IPS-18a (cell line): ENCODE measurements around the gene SPRYD3.
"Not testable (repeated sequence)": the region's sequence is repeated elsewhere in the genome, so short reads cannot be mapped to it uniquely, and the experiment has no call there.

Experiments used
- H3K27ac ChIP-seq: one replicate; pipeline ENCODE4 v1.5.1; 2013; ENCODE audit warnings: low read length
- H3K27me3 ChIP-seq: one replicate; pipeline ENCODE4 v1.6.1; 2013; ENCODE audit warnings: mild to moderate bottlenecking, low read length; ENCODE audit not compliant: control insufficient read depth, insufficient read depth
- H3K36me3 ChIP-seq: one replicate; pipeline ENCODE4 v1.6.1; 2013; ENCODE audit warnings: low read depth, low read length; ENCODE audit not compliant: control insufficient read depth
- H3K4me1 ChIP-seq: one replicate; pipeline ENCODE4 v1.6.1; 2013; ENCODE audit warnings: low read depth, low read length; ENCODE audit not compliant: control insufficient read depth
- H3K4me3 ChIP-seq: one replicate; pipeline ENCODE4 v1.5.1; 2013; ENCODE audit warnings: low read length
- H3K9ac ChIP-seq: one replicate; pipeline ENCODE4 v1.6.1; 2013; ENCODE audit warnings: mild to moderate bottlenecking, low read length, moderate library complexity
- H3K9me3 ChIP-seq: one replicate; pipeline ENCODE4 v1.6.1; 2013; ENCODE audit warnings: low read depth, low read length; ENCODE audit not compliant: control insufficient read depth

SPRYD3 gene

GRCh38 chr12:53113951-53114350 is 34.8 kb upstream of the SPRYD3 start:
- Histone ChIP-seq H3K27me3 (no peaks in the 10 kb centered on the region), H3K9ac (no peak overlapping the region), H3K36me3 (no peaks in the 10 kb centered on the region), H3K4me3 (no peak overlapping the region), H3K9me3 (peaks cover 3% of the 10 kb centered on the region), H3K27ac (no peak overlapping the region), H3K4me1 (no peaks in the 10 kb centered on the region)

GRCh38 chr12:53113136-53113705 is 34.0 kb upstream of the SPRYD3 start:
- H3K27me3 ChIP-seq, result no peaks in the 10 kb centered on the region
- H3K4me3 ChIP-seq, result no peak overlapping the region
- H3K4me1 ChIP-seq, result no peaks in the 10 kb centered on the region
- no peak overlapping the region for H3K27ac ChIP-seq
- H3K9me3 ChIP-seq, result peaks cover 3% of the 10 kb centered on the region
- H3K36me3 ChIP-seq, result no peaks in the 10 kb centered on the region
- H3K9ac ChIP-seq, result no peak overlapping the region

GRCh38 chr12:53112431-53112830 is 33.2 kb upstream of the SPRYD3 start:
- H3K36me3 ChIP-seq, H3K27ac ChIP-seq, H3K9ac ChIP-seq, H3K4me3 ChIP-seq, H3K4me1 ChIP-seq, H3K9me3 ChIP-seq, H3K27me3 ChIP-seq: not testable (repeated sequence)

GRCh38 chr12:53107122-53107521 is 27.9 kb upstream of the SPRYD3 start:
- no peaks in the 10 kb centered on the region for H3K4me1 ChIP-seq
- H3K36me3 ChIP-seq, result no peaks in the 10 kb centered on the region
- H3K9me3 ChIP-seq, result peaks cover 3% of the 10 kb centered on the region
- H3K9ac ChIP-seq, result no peak overlapping the region
- H3K27ac ChIP-seq, result no peak overlapping the region
- no peaks in the 10 kb centered on the region for H3K27me3 ChIP-seq
- H3K4me3 ChIP-seq, result no peak overlapping the region

- Histone ChIP-seq H3K27me3 (no peaks in the 10 kb centered on the region), H3K27ac (no peak overlapping the region), H3K36me3 (no peaks in the 10 kb centered on the region), H3K9ac (no peak overlapping the region), H3K4me1 (no peaks in the 10 kb centered on the region), H3K9me3 (peaks cover 3% of the 10 kb centered on the region), H3K4me3 (no peak overlapping the region)
These were observed 26.7 kb upstream of the SPRYD3 start for GRCh38 chr12:53105712-53106439.

GRCh38 chr12:53105256-53105655 is 26.1 kb upstream of the SPRYD3 start:
- Histone ChIP-seq H3K9me3 (peaks cover 1% of the 10 kb centered on the region), H3K4me3 (no peak overlapping the region), H3K27ac (no peak overlapping the region), H3K4me1 (no peaks in the 10 kb centered on the region), H3K9ac (no peak overlapping the region), H3K36me3 (no peaks in the 10 kb centered on the region), H3K27me3 (no peaks in the 10 kb centered on the region)

GRCh38 chr12:53103860-53104305 is 24.7 kb upstream of the SPRYD3 start:
- Histone ChIP-seq H3K27ac (no peak overlapping the region), H3K9me3 (no peaks in the 10 kb centered on the region), H3K4me3 (no peak overlapping the region), H3K9ac (no peak overlapping the region), H3K36me3 (no peaks in the 10 kb centered on the region), H3K27me3 (peaks cover 4% of the 10 kb centered on the region), H3K4me1 (peaks cover 5% of the 10 kb centered on the region)

- H3K4me3 ChIP-seq, result no peak within 1 kb of the TSS
- H3K4me1 ChIP-seq, result peaks cover 9% of the 10 kb centered on the region
- no peaks in the 10 kb centered on the region for H3K36me3 ChIP-seq
- no peak within 1 kb of the TSS for H3K27ac ChIP-seq
- no peak within 1 kb of the TSS for H3K9ac ChIP-seq
- no peaks in the 10 kb centered on the region for H3K9me3 ChIP-seq
- peaks cover 12% of the 10 kb centered on the region for H3K27me3 ChIP-seq
These were observed 24.0 kb upstream of the SPRYD3 start, which contains the start of gene SOAT2 for GRCh38 chr12:53102883-53103807. TSS of gene SOAT2 (plus strand) at chr12:53103486. CDS start at chr12:53103578, 92 bp downstream.

GRCh38 chr12:53101931-53102781 is 23.0 kb upstream of the SPRYD3 start:
- H3K27me3 ChIP-seq, result peaks cover 21% of the 10 kb centered on the region
- peaks cover 9% of the 10 kb centered on the region for H3K4me1 ChIP-seq
- no peak overlapping the region for H3K4me3 ChIP-seq
- no peak overlapping the region for H3K27ac ChIP-seq
- no peaks in the 10 kb centered on the region for H3K36me3 ChIP-seq
- H3K9me3 ChIP-seq, result no peaks in the 10 kb centered on the region
- H3K9ac ChIP-seq, result no peak overlapping the region

- Histone ChIP-seq H3K4me3 (no peak overlapping the region), H3K9me3 (no peaks in the 10 kb centered on the region), H3K36me3 (no peaks in the 10 kb centered on the region), H3K9ac (no peak overlapping the region), H3K27me3 (peaks cover 30% of the 10 kb centered on the region), H3K4me1 (peaks cover 18% of the 10 kb centered on the region), H3K27ac (no peak overlapping the region)
These were observed 22.1 kb upstream of the SPRYD3 start for GRCh38 chr12:53101266-53101665.
